ENCODE data around the gene PCNX1. TPM values are rescaled to one million over a fixed set of nuclear protein-coding genes. Genes with fewer than 3 reads are reported as not detected.
"Not testable (repeated sequence)": the region's sequence is repeated elsewhere in the genome, so short reads cannot be mapped to it uniquely, and the experiment has no call there.

PCNX1 gene
- total RNA-seq, 2 experiments from 2014 or later, result 38.4 to 57.9 TPM

GRCh38 chr14:70934502-70935134, 27.4 kb downstream of the PCNX1 start:
- DNase-seq, result peak; percentile 36
- ChIA-PET POLR2A (interaction anchor here (1.3 kb wide), 1 partner anchor 48 kb away, joined by 4 read pairs; no protein-coding TSS in a partner anchor), CTCF (interaction anchor here (0.7 to 1.6 kb wide), 11 partner anchors 10 to 116 kb away, joined by 3 to 6 read pairs (median 3); no protein-coding TSS in a partner anchor)
- H3K36me3 Mint-ChIP-seq (ENCODE audit: low read depth), result peaks cover 26% of the 10 kb centered on the region
- ATAC-seq, result peak; percentile 87
- intact Hi-C loops (cut with DNase I, micrococcal nuclease), result loop anchor here (1.0 to 2.0 kb wide), 3 partner anchors 18 to 49 kb away; partner anchors contain the start of gene PCNX1 (in 1 of the 2)
- peaks cover 76% of the 10 kb centered on the region for H3K4me1 Mint-ChIP-seq
- H3K27me3 Mint-ChIP-seq, result no peaks in the 10 kb centered on the region
- peaks cover 6% of the 10 kb centered on the region for H3K9me3 Mint-ChIP-seq (ENCODE audit: low read depth)
- H3K27ac Mint-ChIP-seq, result peak overlapping the region; percentile 92
- H3K4me3 Mint-ChIP-seq, result peak overlapping the region; percentile 43

GRCh38 chr14:70935135-70935534, 27.9 kb downstream of the PCNX1 start:
- H3K4me1 Mint-ChIP-seq, result peaks cover 78% of the 10 kb centered on the region
- CTCF ChIA-PET, result interaction anchor here (0.9 to 1.5 kb wide), 3 partner anchors 29 to 117 kb away, joined by 3 to 6 read pairs (median 5); no protein-coding TSS in a partner anchor
- peaks cover 11% of the 10 kb centered on the region for H3K9me3 Mint-ChIP-seq (ENCODE audit: low read depth)
- peak overlapping the region; percentile 43 for H3K4me3 Mint-ChIP-seq
- POLR2A ChIA-PET, result interaction anchor here (1.3 kb wide), 1 partner anchor 48 kb away, joined by 4 read pairs; no protein-coding TSS in a partner anchor
- peaks cover 31% of the 10 kb centered on the region for H3K36me3 Mint-ChIP-seq (ENCODE audit: low read depth)
- intact Hi-C loops (cut with DNase I, micrococcal nuclease), result loop anchor here in 1 of 2 experiments (2.0 kb wide), 1 partner anchor 18 kb away; no protein-coding TSS in a partner anchor
- DNase-seq (no peak), ATAC-seq (no peak)
- H3K27ac Mint-ChIP-seq, result peak overlapping the region; percentile 92
- H3K27me3 Mint-ChIP-seq, result no peaks in the 10 kb centered on the region

GRCh38 chr14:70939693-70940092, 32.4 kb downstream of the PCNX1 start:
- H3K4me1 Mint-ChIP-seq, result peaks cover 79% of the 10 kb centered on the region
- CTCF ChIA-PET, result interaction anchor here (1.1 kb wide), 1 partner anchor 9 kb away, joined by 3 read pairs; no protein-coding TSS in a partner anchor
- H3K27me3 Mint-ChIP-seq; POLR2A ChIA-PET; DNase-seq; intact Hi-C loops (cut with DNase I, micrococcal nuclease); ATAC-seq; H3K4me3 Mint-ChIP-seq: not testable (repeated sequence)
- H3K9me3 Mint-ChIP-seq (ENCODE audit: low read depth), result peaks cover 40% of the 10 kb centered on the region
- H3K36me3 Mint-ChIP-seq (ENCODE audit: low read depth), result peaks cover 75% of the 10 kb centered on the region
- peak overlapping the region; percentile 87 for H3K27ac Mint-ChIP-seq

- H3K36me3 Mint-ChIP-seq (ENCODE audit: low read depth), result peaks cover 79% of the 10 kb centered on the region
- H3K4me1 Mint-ChIP-seq, result peaks cover 68% of the 10 kb centered on the region
- ATAC-seq; H3K27me3 Mint-ChIP-seq; intact Hi-C loops (cut with DNase I, micrococcal nuclease); POLR2A ChIA-PET; H3K4me3 Mint-ChIP-seq: not testable (repeated sequence)
- CTCF ChIA-PET, result interaction anchor here (0.9 to 3.0 kb wide), 10 partner anchors 10 to 124 kb away, joined by 3 to 12 read pairs (median 4); no protein-coding TSS in a partner anchor
- peak; percentile 79 for DNase-seq
- peak overlapping the region; percentile 80 for H3K27ac Mint-ChIP-seq
- H3K9me3 Mint-ChIP-seq (ENCODE audit: low read depth), result peaks cover 45% of the 10 kb centered on the region
Observed at GRCh38 chr14:70941637-70942341, 34.5 kb downstream of the PCNX1 start.

GRCh38 chr14:70942342-70942706, 35.1 kb downstream of the PCNX1 start:
- Mint-ChIP-seq H3K4me1 (peaks cover 64% of the 10 kb centered on the region), H3K36me3 (ENCODE audit: low read depth) (peaks cover 81% of the 10 kb centered on the region), H3K9me3 (ENCODE audit: low read depth) (peaks cover 47% of the 10 kb centered on the region), H3K4me3 (no peak overlapping the region), H3K27me3 (no peaks in the 10 kb centered on the region), H3K27ac (peak overlapping the region; percentile 8)
- DNase-seq (no peak), ATAC-seq (no peak)
- CTCF ChIA-PET, result interaction anchor here (0.9 to 3.0 kb wide), 7 partner anchors 10 to 124 kb away, joined by 3 to 12 read pairs (median 5); no protein-coding TSS in a partner anchor
- POLR2A ChIA-PET, result interaction anchor here (0.7 kb wide), 1 partner anchor 650 kb away, joined by 3 read pairs; no protein-coding TSS in a partner anchor
- intact Hi-C loops (cut with DNase I, micrococcal nuclease), result no loop called here

DNA sequence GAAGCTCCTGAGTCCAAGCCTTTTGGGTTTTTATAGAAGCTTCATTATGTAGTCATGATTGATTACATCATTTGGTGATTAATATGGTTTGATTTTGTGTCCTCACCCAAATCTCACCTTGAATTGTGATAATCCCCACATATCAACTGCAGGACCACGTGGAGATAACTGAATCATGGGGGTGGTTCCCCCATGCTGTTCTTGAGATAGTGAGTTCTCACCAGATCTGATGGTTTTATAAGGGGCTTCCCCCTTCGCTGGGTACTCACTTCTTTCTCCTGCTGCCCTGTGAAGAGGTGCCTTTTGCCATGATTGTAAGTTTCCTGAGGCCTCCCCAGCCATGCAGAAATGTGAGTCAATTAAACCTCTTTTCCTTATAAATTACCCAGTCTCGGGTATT, 35.5 kb downstream of the PCNX1 start:
- ChIA-PET CTCF (interaction anchor here (0.9 to 3.0 kb wide), 5 partner anchors 9 to 125 kb away, joined by 3 to 12 read pairs (median 5); no protein-coding TSS in a partner anchor), POLR2A (interaction anchor here (0.7 kb wide), 1 partner anchor 651 kb away, joined by 3 read pairs; no protein-coding TSS in a partner anchor)
- Mint-ChIP-seq H3K36me3 (ENCODE audit: low read depth) (peaks cover 81% of the 10 kb centered on the region), H3K27ac (peak overlapping the region; percentile 16), H3K4me1 (peaks cover 60% of the 10 kb centered on the region), H3K9me3 (ENCODE audit: low read depth) (peaks cover 47% of the 10 kb centered on the region)
- DNase-seq; H3K4me3 Mint-ChIP-seq; H3K27me3 Mint-ChIP-seq; intact Hi-C loops (cut with DNase I, micrococcal nuclease): not testable (repeated sequence)
- peak; percentile 83 for ATAC-seq

GRCh38 chr14:70943838-70944237, 36.6 kb downstream of the PCNX1 start:
- H3K4me3 Mint-ChIP-seq, result no peak overlapping the region
- H3K4me1 Mint-ChIP-seq, result peaks cover 53% of the 10 kb centered on the region
- peaks cover 51% of the 10 kb centered on the region for H3K9me3 Mint-ChIP-seq (ENCODE audit: low read depth)
- intact Hi-C loops (cut with DNase I, micrococcal nuclease), result no loop called here
- POLR2A ChIA-PET, result no interaction called here
- H3K27ac Mint-ChIP-seq, result no peak overlapping the region
- no peaks in the 10 kb centered on the region for H3K27me3 Mint-ChIP-seq
- no peak for ATAC-seq
- peaks cover 85% of the 10 kb centered on the region for H3K36me3 Mint-ChIP-seq (ENCODE audit: low read depth)
- CTCF ChIA-PET, result interaction anchor here (1.0 to 1.4 kb wide), 3 partner anchors 9 to 37 kb away, joined by 3 to 5 read pairs (median 3); no protein-coding TSS in a partner anchor
- DNase-seq, result no peak

- H3K4me3 Mint-ChIP-seq, result no peak overlapping the region
- intact Hi-C loops (cut with DNase I, micrococcal nuclease), result no loop called here
- no peak for ATAC-seq
- H3K9me3 Mint-ChIP-seq (ENCODE audit: low read depth), result peaks cover 32% of the 10 kb centered on the region
- H3K36me3 Mint-ChIP-seq (ENCODE audit: low read depth), result peaks cover 60% of the 10 kb centered on the region
- POLR2A ChIA-PET, result no interaction called here
- H3K27ac Mint-ChIP-seq, result no peak overlapping the region
- DNase-seq, result no peak
- no peaks in the 10 kb centered on the region for H3K27me3 Mint-ChIP-seq
- CTCF ChIA-PET, result interaction anchor here (1.0 kb wide), 1 partner anchor 41 kb away, joined by 3 read pairs; no protein-coding TSS in a partner anchor
- H3K4me1 Mint-ChIP-seq, result peaks cover 20% of the 10 kb centered on the region
Observed at GRCh38 chr14:70947739-70948138, 40.5 kb downstream of the PCNX1 start.

DNA sequence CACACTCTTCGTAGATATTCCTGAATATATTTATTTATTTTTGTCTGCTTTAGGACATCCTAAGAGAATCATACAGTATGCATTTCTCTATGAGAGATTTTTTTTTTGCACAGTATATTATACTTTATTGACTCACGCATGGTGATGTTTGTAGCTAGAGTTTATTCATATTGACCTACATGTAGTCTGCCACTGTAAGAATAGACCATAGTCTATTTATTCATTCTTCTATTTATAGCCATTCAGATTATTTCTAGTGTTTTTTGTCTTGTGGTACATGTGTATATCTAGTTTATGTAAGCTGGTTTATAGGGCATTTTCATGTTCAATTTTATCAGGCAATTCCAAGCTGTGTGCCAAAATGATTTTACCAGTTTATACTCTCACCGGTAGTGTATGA, 45.2 kb downstream of the PCNX1 start:
- POLR2A ChIA-PET, result no interaction called here
- Mint-ChIP-seq H3K27ac (no peak overlapping the region), H3K4me1 (peaks cover 36% of the 10 kb centered on the region), H3K9me3 (ENCODE audit: low read depth) (peaks cover 6% of the 10 kb centered on the region), H3K27me3 (no peaks in the 10 kb centered on the region), H3K36me3 (ENCODE audit: low read depth) (peaks cover 20% of the 10 kb centered on the region), H3K4me3 (no peak overlapping the region)
- intact Hi-C loops (cut with DNase I, micrococcal nuclease), result no loop called here
- DNase-seq (no peak), ATAC-seq (no peak)
- CTCF ChIA-PET, result interaction anchor here (0.7 to 5.6 kb wide), 14 partner anchors 9 to 212 kb away, joined by 3 to 67 read pairs (median 4); partner anchors contain the start of gene PCNX1

GRCh38 chr14:70954068-70954467, 46.8 kb downstream of the PCNX1 start:
- H3K27ac Mint-ChIP-seq, result no peak overlapping the region
- intact Hi-C loops (cut with DNase I, micrococcal nuclease), result loop anchor here in 1 of 2 experiments (2.0 kb wide), 1 partner anchor 45 kb away; no protein-coding TSS in a partner anchor
- ChIA-PET POLR2A (no interaction called here), CTCF (interaction anchor here (0.6 to 5.6 kb wide), 14 partner anchors 13 to 305 kb away, joined by 3 to 67 read pairs (median 6); partner anchors contain the start of gene PCNX1)
- no peaks in the 10 kb centered on the region for H3K9me3 Mint-ChIP-seq (ENCODE audit: low read depth)
- no peak for ATAC-seq
- H3K4me3 Mint-ChIP-seq, result no peak overlapping the region
- H3K36me3 Mint-ChIP-seq (ENCODE audit: low read depth), result peaks cover 14% of the 10 kb centered on the region
- DNase-seq, result no peak
- no peaks in the 10 kb centered on the region for H3K27me3 Mint-ChIP-seq
- H3K4me1 Mint-ChIP-seq, result peaks cover 37% of the 10 kb centered on the region
